GM21528 (cell line): ENCODE data around the gene PROP1.
A peak's percentile ranks its signal among the peaks of the same experiment; 100 is the strongest.
"Not testable (repeated sequence)": the region's sequence is repeated elsewhere in the genome, so short reads cannot be mapped to it uniquely, and the experiment has no call there.

ENCODE experiments used
- ATAC-seq: cut with Tn5 transposase; IDR thresholded peaks from one replicate; pipeline ENCODE4 v1.9.1; 2021; ENCODE audit warnings: mild to moderate bottlenecking, moderate library complexity; ENCODE audit not compliant: unreplicated experiment, low FRiP score

Gene PROP1

GRCh38 chr5:177982956-177983355 lies 13.1 kb downstream of the PROP1 start:
- no peak for ATAC-seq

- ATAC-seq = no peak
Observed at GRCh38 chr5:177982072-177982727, 13.8 kb downstream of the PROP1 start.

GRCh38 chr5:177981296-177982071 lies 14.6 kb downstream of the PROP1 start:
- no peak for ATAC-seq

GRCh38 chr5:177980743-177981151 lies 15.3 kb downstream of the PROP1 start:
- no peak for ATAC-seq

- not testable (repeated sequence) for ATAC-seq
Observed at GRCh38 chr5:177977600-177977999, 18.4 kb downstream of the PROP1 start.

GRCh38 chr5:177973066-177973635 lies 22.9 kb downstream of the PROP1 start:
- no peak for ATAC-seq

- no peak for ATAC-seq
Observed at GRCh38 chr5:177972613-177973012, 23.4 kb downstream of the PROP1 start.

- ATAC-seq = not testable (repeated sequence)
Observed at GRCh38 chr5:177972014-177972413, 24.0 kb downstream of the PROP1 start.

GRCh38 chr5:177968661-177969211 lies 27.3 kb downstream of the PROP1 start:
- no peak for ATAC-seq

GRCh38 chr5:177967221-177967887 lies 28.7 kb downstream of the PROP1 start:
- ATAC-seq = no peak

- no peak for ATAC-seq
Observed at GRCh38 chr5:177966839-177967166, 29.2 kb downstream of the PROP1 start.

- no peak for ATAC-seq
Observed at GRCh38 chr5:177966009-177966838, 29.8 kb downstream of the PROP1 start.

GRCh38 chr5:177964471-177964870 lies 31.6 kb downstream of the PROP1 start:
- ATAC-seq = no peak

- ATAC-seq = no peak
Observed at GRCh38 chr5:177963966-177964365, 32.1 kb downstream of the PROP1 start.

GRCh38 chr5:177959315-177959714 lies 36.7 kb downstream of the PROP1 start:
- no peak for ATAC-seq

- no peak for ATAC-seq
Observed at GRCh38 chr5:177958696-177959095, 37.3 kb downstream of the PROP1 start.

- no peak for ATAC-seq
Observed at GRCh38 chr5:177957241-177957640, 38.8 kb downstream of the PROP1 start.

GRCh38 chr5:177953101-177953500 lies 42.9 kb downstream of the PROP1 start:
- not testable (repeated sequence) for ATAC-seq

- not testable (repeated sequence) for ATAC-seq
Observed at GRCh38 chr5:177949656-177950055, 46.4 kb downstream of the PROP1 start.

GRCh38 chr5:177949065-177949464 lies 47.0 kb downstream of the PROP1 start:
- ATAC-seq = peak; percentile 65
